Hepatocyte (in vitro differentiated cells): ENCODE data around the gene LSAMP.

Experiments used
- EZH2phosphoT487 ChIP-seq: fragments of 200-600 bp; sonication (generic); IDR thresholded peaks from one replicate; pipeline ENCODE4 v1.6.1; 2018; ENCODE audit warnings: antibody characterized with exemption, mild to moderate bottlenecking, low read depth, moderate library complexity; ENCODE audit not compliant: unreplicated experiment, severe bottlenecking
- TF ChIP-seq, protein P1 (sequence below): fragments of 200-600 bp; sonication (generic); IDR thresholded peaks from 2 replicates; pipeline ENCODE4 v1.5.1; 2016; ENCODE audit warnings: antibody characterized with exemption, mild to moderate bottlenecking; ENCODE audit not compliant: poor library complexity

DNA sequence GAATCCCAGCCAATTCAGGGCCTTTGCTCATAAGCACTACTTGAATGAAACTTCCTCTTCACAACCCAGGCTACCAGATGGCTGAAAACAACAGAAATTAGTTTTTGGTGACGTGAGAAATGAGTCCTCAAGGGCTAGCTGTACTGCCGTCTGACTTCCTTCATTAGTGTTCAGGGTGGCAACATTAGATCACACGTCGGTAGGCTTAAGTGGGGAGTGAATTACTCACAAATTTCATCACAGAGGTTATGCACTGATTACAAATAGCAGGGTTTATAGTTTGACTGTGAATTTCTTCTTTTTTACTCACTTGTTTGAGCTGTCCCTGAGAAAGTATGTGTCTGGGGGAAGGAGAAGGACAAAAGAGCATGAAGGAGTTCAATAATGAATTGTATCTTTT, 424.8 kb downstream of the LSAMP start:
- no peak for TF ChIP-seq EZH2phosphoT487
- TF ChIP-seq, protein P1, sequence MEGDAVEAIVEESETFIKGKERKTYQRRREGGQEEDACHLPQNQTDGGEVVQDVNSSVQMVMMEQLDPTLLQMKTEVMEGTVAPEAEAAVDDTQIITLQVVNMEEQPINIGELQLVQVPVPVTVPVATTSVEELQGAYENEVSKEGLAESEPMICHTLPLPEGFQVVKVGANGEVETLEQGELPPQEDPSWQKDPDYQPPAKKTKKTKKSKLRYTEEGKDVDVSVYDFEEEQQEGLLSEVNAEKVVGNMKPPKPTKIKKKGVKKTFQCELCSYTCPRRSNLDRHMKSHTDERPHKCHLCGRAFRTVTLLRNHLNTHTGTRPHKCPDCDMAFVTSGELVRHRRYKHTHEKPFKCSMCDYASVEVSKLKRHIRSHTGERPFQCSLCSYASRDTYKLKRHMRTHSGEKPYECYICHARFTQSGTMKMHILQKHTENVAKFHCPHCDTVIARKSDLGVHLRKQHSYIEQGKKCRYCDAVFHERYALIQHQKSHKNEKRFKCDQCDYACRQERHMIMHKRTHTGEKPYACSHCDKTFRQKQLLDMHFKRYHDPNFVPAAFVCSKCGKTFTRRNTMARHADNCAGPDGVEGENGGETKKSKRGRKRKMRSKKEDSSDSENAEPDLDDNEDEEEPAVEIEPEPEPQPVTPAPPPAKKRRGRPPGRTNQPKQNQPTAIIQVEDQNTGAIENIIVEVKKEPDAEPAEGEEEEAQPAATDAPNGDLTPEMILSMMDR, result no peak
